ENCODE measurements around the gene ANKH.
A peak's percentile ranks its signal among the peaks of the same experiment; 100 is the strongest.
"Not testable (repeated sequence)": the region's sequence is repeated elsewhere in the genome, so short reads cannot be mapped to it uniquely, and the experiment has no call there.

The ANKH gene

DNA sequence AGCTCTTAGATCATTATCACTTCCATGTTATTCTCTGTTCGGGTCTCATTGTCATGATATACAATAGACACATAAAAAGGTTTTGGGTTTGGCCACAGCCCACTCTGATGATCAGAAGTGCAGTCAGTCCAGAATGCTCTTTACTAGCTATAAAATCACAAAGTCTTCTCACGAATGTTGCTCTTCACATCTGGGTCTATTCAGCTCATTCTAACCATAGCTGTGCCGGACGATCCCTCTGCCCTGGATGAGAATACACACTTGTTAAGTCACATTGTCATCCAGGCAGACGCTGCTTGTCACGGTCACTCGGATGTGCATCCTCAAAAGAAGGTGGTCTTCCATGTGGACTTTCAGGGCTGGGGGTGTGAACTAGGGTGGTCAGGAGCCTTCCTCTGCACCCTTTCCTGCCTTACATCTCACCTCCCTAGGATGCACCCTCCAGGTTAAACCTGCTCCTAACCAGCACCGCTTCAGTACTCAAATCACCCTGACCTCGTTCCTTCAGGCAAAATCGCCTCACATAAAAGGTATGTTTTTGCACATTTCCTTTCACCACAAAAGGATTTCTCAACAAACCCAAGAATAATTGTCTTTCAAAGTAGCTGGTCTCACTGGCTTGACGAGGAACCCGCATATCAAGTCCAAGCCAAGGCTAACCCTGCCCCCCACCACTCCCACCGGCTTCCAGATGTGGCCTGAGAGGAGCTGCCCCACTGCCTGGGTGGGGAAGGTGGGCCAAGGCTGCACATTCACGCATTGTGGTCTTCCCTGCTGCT lies 21.9 kb downstream of the ANKH start:
- no peak overlapping the region for H3K27ac ChIP-seq (ENCODE audit: poor library complexity, severe bottlenecking)
- no peak overlapping the region for H3K4me3 ChIP-seq (ENCODE audit: severe bottlenecking)
- no peaks in the 10 kb centered on the region for H3K36me3 ChIP-seq (ENCODE audit: low read depth)
- DNase-seq (ENCODE audit: low spot score) (no peak), ATAC-seq (ENCODE audit: low read depth) (peak; percentile 81)
- peaks cover 17% of the 10 kb centered on the region for H3K4me1 ChIP-seq (ENCODE audit: insufficient read depth, poor library complexity, severe bottlenecking)
- TF ChIP-seq, protein P1, sequence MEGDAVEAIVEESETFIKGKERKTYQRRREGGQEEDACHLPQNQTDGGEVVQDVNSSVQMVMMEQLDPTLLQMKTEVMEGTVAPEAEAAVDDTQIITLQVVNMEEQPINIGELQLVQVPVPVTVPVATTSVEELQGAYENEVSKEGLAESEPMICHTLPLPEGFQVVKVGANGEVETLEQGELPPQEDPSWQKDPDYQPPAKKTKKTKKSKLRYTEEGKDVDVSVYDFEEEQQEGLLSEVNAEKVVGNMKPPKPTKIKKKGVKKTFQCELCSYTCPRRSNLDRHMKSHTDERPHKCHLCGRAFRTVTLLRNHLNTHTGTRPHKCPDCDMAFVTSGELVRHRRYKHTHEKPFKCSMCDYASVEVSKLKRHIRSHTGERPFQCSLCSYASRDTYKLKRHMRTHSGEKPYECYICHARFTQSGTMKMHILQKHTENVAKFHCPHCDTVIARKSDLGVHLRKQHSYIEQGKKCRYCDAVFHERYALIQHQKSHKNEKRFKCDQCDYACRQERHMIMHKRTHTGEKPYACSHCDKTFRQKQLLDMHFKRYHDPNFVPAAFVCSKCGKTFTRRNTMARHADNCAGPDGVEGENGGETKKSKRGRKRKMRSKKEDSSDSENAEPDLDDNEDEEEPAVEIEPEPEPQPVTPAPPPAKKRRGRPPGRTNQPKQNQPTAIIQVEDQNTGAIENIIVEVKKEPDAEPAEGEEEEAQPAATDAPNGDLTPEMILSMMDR (IDR thresholded peaks at IDR 0.05; ENCODE audit: poor library complexity, severe bottlenecking), result no peak
- H3K27me3 ChIP-seq (ENCODE audit: insufficient read depth, poor library complexity, severe bottlenecking), result no peaks in the 10 kb centered on the region
- no peaks in the 10 kb centered on the region for H3K9me3 ChIP-seq (ENCODE audit: severe bottlenecking)

DNA sequence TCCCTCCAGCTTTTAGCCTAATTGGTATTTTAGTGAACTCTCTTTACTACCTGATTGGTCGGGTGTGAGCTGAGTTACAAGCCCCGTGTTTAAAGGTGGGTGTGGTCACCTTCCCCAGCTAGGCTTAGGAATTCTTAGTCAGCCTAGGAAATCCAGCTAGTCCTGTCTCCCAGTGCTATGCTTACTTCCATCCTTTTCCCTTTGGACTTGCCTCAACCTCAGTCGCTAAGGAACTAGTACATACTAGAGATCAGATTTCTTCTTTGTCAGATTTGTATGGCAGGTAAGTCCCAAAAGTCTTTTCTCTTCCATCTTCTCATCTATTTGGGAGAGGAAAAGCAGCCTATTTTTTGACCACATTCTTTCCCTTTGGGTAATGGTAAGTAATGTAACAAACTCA lies 22.6 kb downstream of the ANKH start:
- H3K36me3 ChIP-seq (ENCODE audit: low read depth); H3K4me3 ChIP-seq (ENCODE audit: severe bottlenecking); H3K27ac ChIP-seq (ENCODE audit: poor library complexity, severe bottlenecking); DNase-seq (ENCODE audit: low spot score); H3K9me3 ChIP-seq (ENCODE audit: severe bottlenecking); H3K27me3 ChIP-seq (ENCODE audit: insufficient read depth, poor library complexity, severe bottlenecking): not testable (repeated sequence)
- H3K4me1 ChIP-seq (ENCODE audit: insufficient read depth, poor library complexity, severe bottlenecking), result peaks cover 17% of the 10 kb centered on the region
- peak; percentile 63; the same call in 2 of the 3 replicates for ATAC-seq (ENCODE audit: low read depth)

DNA sequence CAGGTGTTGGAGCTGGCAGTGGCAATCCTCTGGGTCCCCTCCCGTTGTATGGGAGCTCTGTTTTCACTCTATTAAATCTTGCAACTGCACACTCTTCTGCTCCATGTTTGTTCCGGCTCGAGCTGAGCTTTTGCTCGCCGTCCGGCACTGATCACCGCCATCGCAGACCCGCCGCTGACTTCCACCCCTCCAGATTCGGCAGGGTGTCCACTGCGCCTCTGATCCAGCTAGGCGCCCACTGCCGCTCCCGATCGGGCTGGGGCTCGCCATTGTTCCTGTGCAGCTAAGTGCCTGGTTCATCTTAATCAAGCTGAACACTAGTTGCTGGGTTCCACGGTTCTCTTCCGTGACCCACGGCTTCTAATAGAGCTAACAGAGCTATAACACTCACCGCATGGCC lies 23.2 kb downstream of the ANKH start:
- TF ChIP-seq, protein P1 (IDR thresholded peaks at IDR 0.05; ENCODE audit: poor library complexity, severe bottlenecking), result no peak
- ATAC-seq (ENCODE audit: low read depth), result no peak
- no peaks in the 10 kb centered on the region for H3K36me3 ChIP-seq (ENCODE audit: low read depth)

DNA sequence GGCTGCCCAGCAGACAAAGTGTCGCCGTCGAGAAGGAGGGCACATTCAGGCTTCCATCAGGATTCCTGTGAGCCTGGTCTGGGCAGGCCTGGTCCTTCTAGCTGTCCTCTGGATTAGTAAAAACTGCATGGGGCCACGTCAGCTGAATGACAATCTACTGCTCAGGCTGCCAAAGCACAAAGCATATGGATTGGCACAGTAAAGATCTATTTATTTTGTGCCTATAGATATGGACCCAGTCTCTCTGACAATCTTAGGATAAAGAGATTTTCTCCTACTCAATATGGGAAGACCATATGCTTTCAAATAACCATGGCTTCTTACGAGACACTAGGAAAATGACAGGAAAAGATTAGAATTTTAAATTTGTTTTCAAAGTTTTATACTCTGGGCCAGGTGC lies 24.1 kb downstream of the ANKH start:
- no peaks in the 10 kb centered on the region for H3K9me3 ChIP-seq (ENCODE audit: severe bottlenecking)
- TF ChIP-seq, protein P1 (IDR thresholded peaks at IDR 0.05; ENCODE audit: poor library complexity, severe bottlenecking), result no peak
- no peak overlapping the region for H3K4me3 ChIP-seq (ENCODE audit: severe bottlenecking)
- ATAC-seq (ENCODE audit: low read depth) (no peak), DNase-seq (ENCODE audit: low spot score) (no peak)
- no peak overlapping the region for H3K27ac ChIP-seq (ENCODE audit: poor library complexity, severe bottlenecking)
- no peaks in the 10 kb centered on the region for H3K36me3 ChIP-seq (ENCODE audit: low read depth)
- no peaks in the 10 kb centered on the region for H3K27me3 ChIP-seq (ENCODE audit: insufficient read depth, poor library complexity, severe bottlenecking)
- peaks cover 17% of the 10 kb centered on the region for H3K4me1 ChIP-seq (ENCODE audit: insufficient read depth, poor library complexity, severe bottlenecking)

More for the DNA sequence above, 23.2 kb downstream of the ANKH start:
- DNase-seq (ENCODE audit: low spot score), result no peak
- Histone ChIP-seq H3K4me1 (ENCODE audit: insufficient read depth, poor library complexity, severe bottlenecking) (peaks cover 17% of the 10 kb centered on the region), H3K27me3 (ENCODE audit: insufficient read depth, poor library complexity, severe bottlenecking) (no peaks in the 10 kb centered on the region), H3K9me3 (ENCODE audit: severe bottlenecking) (no peaks in the 10 kb centered on the region), H3K27ac (ENCODE audit: poor library complexity, severe bottlenecking) (no peak overlapping the region), H3K4me3 (ENCODE audit: severe bottlenecking) (no peak overlapping the region)

DNA sequence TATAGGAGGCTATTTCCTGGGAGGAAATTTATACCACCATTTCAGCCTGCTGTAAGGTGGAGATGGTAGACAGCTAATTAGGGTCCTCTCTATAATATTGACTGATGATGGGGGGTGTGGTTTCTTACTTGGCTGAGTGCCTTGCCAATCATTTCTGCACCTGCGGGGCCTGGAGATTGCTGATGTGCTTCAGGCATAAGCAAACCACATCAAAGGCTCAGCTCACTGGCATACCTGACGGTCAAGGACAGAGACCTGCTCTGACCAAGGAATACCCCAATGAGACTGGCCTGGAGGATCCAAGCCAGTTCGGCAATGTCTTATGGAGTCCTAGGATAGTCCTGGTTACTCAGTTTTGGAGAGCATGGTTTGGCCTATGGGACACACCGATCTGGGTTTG lies 29.5 kb downstream of the ANKH start:
- DNase-seq (ENCODE audit: low spot score) (no peak), ATAC-seq (ENCODE audit: low read depth) (no peak; the same call in 2 of the 3 replicates)
- Histone ChIP-seq H3K27ac (ENCODE audit: poor library complexity, severe bottlenecking) (no peak overlapping the region), H3K27me3 (ENCODE audit: insufficient read depth, poor library complexity, severe bottlenecking) (no peaks in the 10 kb centered on the region), H3K4me3 (ENCODE audit: severe bottlenecking) (no peak overlapping the region), H3K9me3 (ENCODE audit: severe bottlenecking) (no peaks in the 10 kb centered on the region), H3K36me3 (ENCODE audit: low read depth) (no peaks in the 10 kb centered on the region), H3K4me1 (ENCODE audit: insufficient read depth, poor library complexity, severe bottlenecking) (no peaks in the 10 kb centered on the region)
- TF ChIP-seq, protein P1 (IDR thresholded peaks at IDR 0.05; ENCODE audit: poor library complexity, severe bottlenecking), result no peak

Data from RWPE2 (cell line).